SHP77 (cell line): ENCODE measurements around the gene RBP2.

ENCODE experiments used
- DNase-seq, 2 experiments: peaks; one replicate each; lab custom pipeline; 2025; lab: John Stamatoyannopoulos, UW

The RBP2 gene

GRCh38 chr3:139480585-139480984, 4.3 kb upstream of the RBP2 start:
- peak in 1 of 2 experiments; percentile 20 for DNase-seq

DNA sequence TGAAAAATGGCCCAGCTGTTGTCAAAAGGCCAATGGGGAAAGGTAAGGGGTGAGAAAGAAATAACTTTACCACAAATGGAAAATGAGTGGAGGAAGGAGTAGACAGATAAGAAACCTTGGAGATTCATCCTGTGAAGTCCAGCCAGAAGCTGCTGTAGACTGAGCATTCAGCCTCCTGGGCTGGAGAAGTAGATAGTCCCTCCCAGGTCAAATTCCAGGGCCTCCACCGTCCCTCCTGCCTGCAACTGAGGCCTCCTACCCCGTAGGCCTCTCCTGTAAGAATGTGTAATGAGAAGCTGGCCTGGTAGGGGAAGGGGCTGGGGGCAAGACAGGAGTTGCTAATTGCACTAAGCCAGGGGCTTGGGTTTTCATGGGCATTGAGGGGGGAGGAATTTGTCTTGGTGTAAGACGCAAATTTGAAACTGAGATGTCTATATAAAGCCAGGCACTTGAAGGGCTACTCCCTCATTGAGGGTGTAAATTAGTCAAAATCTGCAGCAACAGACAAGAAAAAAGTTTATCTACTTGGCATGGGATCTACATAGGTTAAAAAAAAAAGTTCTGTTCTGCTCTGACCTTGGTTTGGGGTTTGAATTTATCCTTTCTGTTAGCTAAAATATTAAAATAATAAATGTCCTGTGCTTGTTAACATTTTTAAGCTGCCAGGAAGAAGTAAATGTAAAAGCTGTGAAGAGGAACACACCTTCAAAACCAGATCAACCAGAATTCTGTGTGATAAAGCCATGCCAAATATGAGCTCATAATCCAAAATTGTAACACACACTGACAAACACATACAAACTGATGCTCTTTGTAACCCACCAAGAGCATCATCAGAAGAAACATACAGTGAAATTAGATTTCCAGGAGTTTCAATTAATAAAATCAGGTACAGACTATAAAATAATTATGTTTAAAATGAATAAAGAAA, 1.7 kb upstream of the RBP2 start:
- no peak for DNase-seq

GRCh38 chr3:139473155-139473771, 3.1 kb downstream of the RBP2 start:
- no peak for DNase-seq

DNA sequence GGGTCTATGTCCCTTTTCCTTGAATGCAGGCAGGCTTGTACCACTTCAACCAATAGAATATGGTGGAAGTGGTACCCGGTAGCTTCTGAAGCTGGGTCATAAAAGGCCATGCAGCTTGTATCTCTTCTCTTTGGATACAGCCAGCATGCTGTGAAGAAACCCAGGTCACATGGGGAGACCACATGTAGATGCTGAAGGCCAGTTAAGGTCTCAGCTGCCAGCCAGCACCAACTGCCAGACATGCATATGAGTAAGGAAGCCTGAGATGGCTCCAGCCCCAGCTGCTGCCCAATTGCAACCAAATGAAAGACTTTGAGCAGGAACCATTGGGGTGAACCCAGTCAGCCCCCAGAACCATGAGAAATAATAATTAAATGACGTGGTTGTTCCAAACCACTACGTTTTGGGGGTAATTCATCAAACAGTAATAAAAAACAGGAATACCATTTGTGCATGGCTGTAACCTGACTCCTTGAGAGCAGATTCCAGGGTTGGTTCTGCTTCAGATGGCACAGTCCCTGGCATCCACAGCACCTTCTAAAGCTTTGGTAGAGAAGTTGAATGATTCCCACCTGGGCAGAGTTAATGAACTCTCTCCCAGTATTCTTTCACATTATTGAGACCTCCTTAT, 3.8 kb downstream of the RBP2 start:
- DNase-seq, result no peak

GRCh38 chr3:139470199-139470598, 6.1 kb downstream of the RBP2 start:
- no peak for DNase-seq

DNA sequence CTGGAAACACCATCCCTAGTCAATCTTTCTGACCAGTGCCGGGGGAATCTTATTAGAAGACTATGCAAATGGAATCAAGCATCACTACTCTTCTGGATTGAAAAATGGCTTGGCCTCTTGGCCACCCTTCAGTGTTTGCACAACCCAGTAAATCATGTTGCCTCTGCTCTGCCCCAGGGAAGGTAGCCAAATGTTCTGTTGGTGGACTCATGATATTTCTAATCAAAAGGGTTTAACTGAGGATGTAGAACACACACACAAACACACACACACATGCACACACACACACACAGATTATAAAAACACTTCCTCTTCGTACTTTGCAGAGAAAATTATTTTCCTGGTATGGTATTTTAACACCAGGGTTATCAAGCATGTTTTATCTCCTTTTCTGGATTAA, 7.9 kb downstream of the RBP2 start:
- peak in 1 of 2 experiments; percentile 7 for DNase-seq

GRCh38 chr3:139466360-139466759, 10.0 kb downstream of the RBP2 start:
- DNase-seq, result no peak

- DNase-seq, result no peak
Measured at GRCh38 chr3:139465636-139466035, 10.7 kb downstream of the RBP2 start.

- no peak for DNase-seq
Measured at GRCh38 chr3:139463466-139463865, 12.8 kb downstream of the RBP2 start.

DNA sequence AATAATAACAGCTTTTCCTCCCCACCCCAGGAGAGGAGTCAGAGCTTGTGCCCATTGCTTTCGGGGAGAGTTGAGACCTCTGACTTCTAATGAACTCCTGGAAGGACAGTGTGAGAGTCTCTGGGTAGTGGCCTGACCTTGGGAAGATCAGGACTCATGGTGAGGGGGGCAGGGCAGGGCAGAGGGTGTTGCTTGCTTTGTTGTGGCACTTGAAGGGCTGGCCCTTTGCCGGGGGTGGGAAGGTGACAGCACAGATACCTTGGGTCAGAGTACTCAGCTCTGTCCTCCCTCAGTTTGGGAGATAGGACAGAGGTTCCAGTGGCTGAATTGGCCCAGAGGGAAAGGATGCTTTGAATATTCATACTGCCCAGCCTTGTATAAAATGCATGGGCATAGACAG, 15.8 kb downstream of the RBP2 start:
- no peak for DNase-seq

DNA sequence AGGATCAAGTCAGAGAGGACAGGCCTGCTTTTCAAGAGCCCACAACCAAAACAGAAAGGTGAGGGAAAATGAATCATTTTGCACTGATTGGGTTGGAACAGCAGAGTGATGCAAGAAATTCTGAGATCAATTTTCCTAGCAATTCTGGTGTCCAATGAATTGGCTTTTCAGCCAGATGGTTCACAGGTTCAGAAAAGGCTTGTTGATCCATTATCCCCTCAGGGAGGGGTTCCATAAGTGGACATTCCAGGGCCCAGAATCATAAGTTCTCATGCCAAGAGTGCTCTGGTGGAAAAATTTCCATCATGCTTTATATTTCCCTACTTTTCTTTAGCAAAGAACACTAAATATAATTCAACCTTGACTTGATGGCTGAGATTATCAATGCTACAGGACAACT, 16.2 kb downstream of the RBP2 start:
- no peak for DNase-seq

- no peak for DNase-seq
Measured at GRCh38 chr3:139458348-139458747, 18.0 kb downstream of the RBP2 start.

- no peak for DNase-seq
Measured at GRCh38 chr3:139457066-139457465, 19.2 kb downstream of the RBP2 start.

- no peak for DNase-seq
Measured at GRCh38 chr3:139456386-139456785, 19.9 kb downstream of the RBP2 start.

GRCh38 chr3:139455855-139456254, 20.5 kb downstream of the RBP2 start:
- no peak for DNase-seq

GRCh38 chr3:139455206-139455605, 21.1 kb downstream of the RBP2 start:
- no peak for DNase-seq

DNA sequence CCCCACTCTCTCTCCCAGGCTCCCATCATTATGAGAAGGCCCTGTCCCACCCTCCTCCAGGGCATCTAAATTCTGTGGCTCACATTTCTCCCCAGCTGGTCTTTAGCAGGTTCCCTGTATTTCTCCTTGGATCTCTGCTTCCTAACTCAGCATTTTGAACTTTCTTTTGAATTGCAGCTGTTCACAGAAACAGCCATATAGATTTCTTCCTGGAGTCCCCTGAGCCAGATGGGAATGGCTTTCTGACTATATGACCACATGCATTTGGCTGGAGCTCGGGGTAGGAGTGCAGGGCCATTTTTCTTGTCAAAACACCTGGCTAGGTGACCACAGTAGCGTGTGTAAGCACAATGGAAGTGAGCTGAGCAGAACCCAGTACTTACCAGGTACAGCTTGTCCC, 22.0 kb downstream of the RBP2 start:
- DNase-seq, result no peak

- DNase-seq, result no peak
Measured at GRCh38 chr3:139450159-139450558, 26.2 kb downstream of the RBP2 start.

GRCh38 chr3:139449566-139449965, 26.8 kb downstream of the RBP2 start:
- no peak for DNase-seq

DNA sequence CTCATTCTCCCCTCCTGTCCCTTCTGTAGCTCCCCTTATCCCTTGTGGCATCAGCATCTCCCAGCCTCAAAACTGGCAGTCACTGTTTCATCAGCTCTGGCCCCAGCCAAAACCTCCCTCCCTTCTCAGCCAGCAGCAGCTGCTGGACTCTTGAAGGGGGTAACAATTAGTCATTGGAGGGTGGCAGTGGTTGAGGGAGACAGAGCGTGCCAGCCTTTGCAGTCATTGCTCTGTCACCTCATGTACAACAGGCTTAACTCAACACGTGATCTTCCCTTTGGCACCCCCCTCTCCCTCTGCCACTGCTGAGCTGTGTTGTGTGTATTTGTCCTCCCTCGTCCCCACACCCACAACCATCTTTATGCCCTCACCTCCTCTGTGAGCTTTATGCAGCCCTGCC, 28.2 kb downstream of the RBP2 start:
- peak; percentile 38 to 67 for DNase-seq

DNA sequence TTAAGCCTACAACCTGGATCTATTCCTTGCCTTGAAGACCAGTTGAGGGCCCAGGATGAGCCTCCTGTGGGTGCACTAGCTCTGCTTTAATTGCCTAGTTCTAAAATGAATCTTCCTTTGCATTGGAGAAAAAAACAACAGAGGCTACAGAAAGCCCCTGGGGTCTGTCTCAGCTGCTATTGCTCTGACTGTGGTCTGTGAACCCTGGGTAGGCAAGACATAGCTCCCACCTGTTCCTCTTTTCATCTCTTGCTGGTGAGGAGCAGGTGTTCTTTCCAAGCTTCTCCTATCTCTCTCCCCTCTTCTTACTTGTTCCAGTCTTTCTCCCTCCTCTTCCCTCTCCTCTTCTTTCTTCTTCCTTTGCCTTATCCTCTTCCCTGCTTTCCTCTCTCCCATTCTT, 28.8 kb downstream of the RBP2 start:
- DNase-seq, result no peak

DNA sequence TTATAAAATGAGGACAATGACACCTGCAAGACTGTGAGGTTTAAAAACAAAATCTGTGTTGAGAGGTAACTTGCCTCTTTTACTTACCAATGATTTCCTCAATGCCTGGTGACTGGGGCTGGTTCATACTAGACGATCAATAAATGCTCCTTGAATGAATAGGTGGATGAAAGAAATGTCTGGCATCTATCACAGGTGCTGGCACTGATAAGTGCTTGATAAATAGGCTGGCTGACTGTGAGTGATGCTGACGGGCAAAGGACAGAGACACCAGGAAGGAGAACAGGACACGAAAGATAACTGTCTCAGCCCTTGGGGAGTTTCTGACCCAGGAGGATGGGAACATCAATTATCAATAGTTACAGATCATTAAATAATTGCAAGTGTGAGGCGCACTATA, 31.9 kb downstream of the RBP2 start:
- DNase-seq, result no peak

DNA sequence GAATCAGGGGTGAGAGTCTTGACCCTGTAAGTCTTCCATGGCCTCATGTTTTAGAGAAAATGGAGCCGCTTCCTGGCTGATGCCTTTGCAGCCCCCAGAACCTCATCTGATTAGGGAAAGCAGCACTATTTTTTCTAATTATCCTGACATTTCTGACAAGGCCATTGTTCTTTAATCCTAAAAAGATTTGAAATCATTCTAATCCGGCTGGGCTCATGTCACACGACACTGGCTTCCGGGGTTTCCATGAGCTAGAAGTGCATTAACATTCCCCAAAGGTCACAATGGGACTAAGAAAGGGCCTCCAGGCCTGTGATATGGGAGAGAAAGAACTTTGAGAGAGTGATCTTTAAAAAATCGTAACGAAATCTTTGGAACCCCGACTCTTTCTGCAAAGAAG, 33.1 kb downstream of the RBP2 start:
- DNase-seq, result no peak
